B cell (primary cell): ENCODE data around the gene MED25.

ENCODE experiments used
- EZH2 ChIP-seq: IDR thresholded peaks from 2 replicates; pipeline ENCODE4 v1.6.1; 2012; ENCODE audit warnings: borderline replicate concordance, low read depth, mild to moderate bottlenecking, moderate library complexity, low read length; ENCODE audit not compliant: insufficient read depth, poor library complexity, severe bottlenecking
- TF ChIP-seq, protein P1 (sequence below): fragments of 200-600 bp; IDR thresholded peaks from one replicate; pipeline ENCODE4 v1.8.0; 2022; ENCODE audit warnings: antibody characterized with exemption, mild to moderate bottlenecking

DNA sequence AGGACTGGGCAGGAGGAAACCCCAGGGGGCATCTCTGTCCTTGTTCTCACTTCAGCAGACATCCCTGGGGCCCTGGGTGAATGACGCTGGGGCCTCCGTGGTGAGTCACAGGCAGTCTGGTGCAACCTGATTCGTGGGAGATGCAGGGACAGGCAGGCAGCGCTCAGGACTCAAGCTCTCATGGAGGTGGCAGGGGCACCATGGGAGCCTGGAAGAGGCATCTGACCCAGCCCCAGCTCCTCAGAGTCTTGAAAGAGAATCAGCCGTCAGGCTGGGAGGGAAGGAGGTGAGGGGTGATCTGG lies 18.9 kb downstream of the MED25 start:
- no peak for TF ChIP-seq EZH2
- TF ChIP-seq, protein P1, sequence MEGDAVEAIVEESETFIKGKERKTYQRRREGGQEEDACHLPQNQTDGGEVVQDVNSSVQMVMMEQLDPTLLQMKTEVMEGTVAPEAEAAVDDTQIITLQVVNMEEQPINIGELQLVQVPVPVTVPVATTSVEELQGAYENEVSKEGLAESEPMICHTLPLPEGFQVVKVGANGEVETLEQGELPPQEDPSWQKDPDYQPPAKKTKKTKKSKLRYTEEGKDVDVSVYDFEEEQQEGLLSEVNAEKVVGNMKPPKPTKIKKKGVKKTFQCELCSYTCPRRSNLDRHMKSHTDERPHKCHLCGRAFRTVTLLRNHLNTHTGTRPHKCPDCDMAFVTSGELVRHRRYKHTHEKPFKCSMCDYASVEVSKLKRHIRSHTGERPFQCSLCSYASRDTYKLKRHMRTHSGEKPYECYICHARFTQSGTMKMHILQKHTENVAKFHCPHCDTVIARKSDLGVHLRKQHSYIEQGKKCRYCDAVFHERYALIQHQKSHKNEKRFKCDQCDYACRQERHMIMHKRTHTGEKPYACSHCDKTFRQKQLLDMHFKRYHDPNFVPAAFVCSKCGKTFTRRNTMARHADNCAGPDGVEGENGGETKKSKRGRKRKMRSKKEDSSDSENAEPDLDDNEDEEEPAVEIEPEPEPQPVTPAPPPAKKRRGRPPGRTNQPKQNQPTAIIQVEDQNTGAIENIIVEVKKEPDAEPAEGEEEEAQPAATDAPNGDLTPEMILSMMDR, result no peak
